ENCODE measurements around the gene LIPI. TPM values are rescaled to one million over a fixed set of nuclear protein-coding genes. Genes with fewer than 3 reads are reported as not detected.

LIPI gene
- total RNA-seq, 1 donor from 2014 or later, result not detected

- H3K9me3 Mint-ChIP-seq, result peaks cover 29% of the 10 kb centered on the region
- TF ChIP-seq CTCF (IDR thresholded peaks at IDR 0.05; ENCODE audit: unreplicated experiment), result no peak
- no peak overlapping the region for H3K27ac Mint-ChIP-seq
- no peaks in the 10 kb centered on the region for H3K27me3 Mint-ChIP-seq (ENCODE audit: low read depth)
- no peak overlapping the region for H3K4me3 Mint-ChIP-seq
- peaks cover 10% of the 10 kb centered on the region for H3K36me3 Mint-ChIP-seq
- no peak for DNase-seq (ENCODE audit: low spot score in 2 of 2, unreplicated experiment in 2 of 2)
- no peaks in the 10 kb centered on the region for H3K4me1 Mint-ChIP-seq
Observed at GRCh38 chr21:14073615-14074014, 137.1 kb downstream of the LIPI start.

GRCh38 chr21:14072761-14073535, 137.8 kb downstream of the LIPI start:
- Mint-ChIP-seq H3K4me1 (no peaks in the 10 kb centered on the region), H3K9me3 (peaks cover 22% of the 10 kb centered on the region), H3K27me3 (ENCODE audit: low read depth) (no peaks in the 10 kb centered on the region), H3K4me3 (no peak overlapping the region), H3K36me3 (peaks cover 10% of the 10 kb centered on the region), H3K27ac (no peak overlapping the region)
- TF ChIP-seq CTCF (IDR thresholded peaks at IDR 0.05; ENCODE audit: unreplicated experiment), result no peak
- no peak for DNase-seq (ENCODE audit: low spot score in 2 of 2, unreplicated experiment in 2 of 2)

- Mint-ChIP-seq H3K4me3 (no peak overlapping the region), H3K27ac (no peak overlapping the region), H3K4me1 (no peaks in the 10 kb centered on the region), H3K27me3 (ENCODE audit: low read depth) (no peaks in the 10 kb centered on the region), H3K36me3 (peaks cover 10% of the 10 kb centered on the region), H3K9me3 (peaks cover 17% of the 10 kb centered on the region)
- no peak for TF ChIP-seq CTCF (IDR thresholded peaks at IDR 0.05; ENCODE audit: unreplicated experiment)
- DNase-seq (ENCODE audit: low spot score in 2 of 2, unreplicated experiment in 2 of 2), result no peak
Observed at GRCh38 chr21:14071902-14072734, 138.6 kb downstream of the LIPI start.

- Mint-ChIP-seq H3K4me3 (no peak overlapping the region), H3K9me3 (peaks cover 10% of the 10 kb centered on the region), H3K27ac (no peak overlapping the region), H3K4me1 (no peaks in the 10 kb centered on the region), H3K36me3 (peaks cover 10% of the 10 kb centered on the region), H3K27me3 (ENCODE audit: low read depth) (no peaks in the 10 kb centered on the region)
- DNase-seq (ENCODE audit: low spot score in 2 of 2, unreplicated experiment in 2 of 2), result no peak
- no peak for TF ChIP-seq CTCF (IDR thresholded peaks at IDR 0.05; ENCODE audit: unreplicated experiment)
Observed at GRCh38 chr21:14070968-14071367, 139.8 kb downstream of the LIPI start.

GRCh38 chr21:14070049-14070893, 140.5 kb downstream of the LIPI start:
- Mint-ChIP-seq H3K4me3 (no peak overlapping the region), H3K9me3 (peaks cover 9% of the 10 kb centered on the region), H3K27ac (no peak overlapping the region), H3K4me1 (no peaks in the 10 kb centered on the region), H3K36me3 (peaks cover 10% of the 10 kb centered on the region), H3K27me3 (ENCODE audit: low read depth) (no peaks in the 10 kb centered on the region)
- no peak for DNase-seq (ENCODE audit: low spot score in 2 of 2, unreplicated experiment in 2 of 2)
- TF ChIP-seq CTCF (IDR thresholded peaks at IDR 0.05; ENCODE audit: unreplicated experiment), result no peak
